ENCODE measurements around the gene NRL. TPM values are rescaled to one million over a fixed set of nuclear protein-coding genes. Genes with fewer than 3 reads are reported as not detected.

NRL gene
- total and polyA plus RNA-seq, 9 of the 15 experiments (the other 6 are each of a cell fraction or from before 2014, with no cell fraction given) = 0.07 to 2.7 (median 1.4) TPM; not detected in 1

DNA sequence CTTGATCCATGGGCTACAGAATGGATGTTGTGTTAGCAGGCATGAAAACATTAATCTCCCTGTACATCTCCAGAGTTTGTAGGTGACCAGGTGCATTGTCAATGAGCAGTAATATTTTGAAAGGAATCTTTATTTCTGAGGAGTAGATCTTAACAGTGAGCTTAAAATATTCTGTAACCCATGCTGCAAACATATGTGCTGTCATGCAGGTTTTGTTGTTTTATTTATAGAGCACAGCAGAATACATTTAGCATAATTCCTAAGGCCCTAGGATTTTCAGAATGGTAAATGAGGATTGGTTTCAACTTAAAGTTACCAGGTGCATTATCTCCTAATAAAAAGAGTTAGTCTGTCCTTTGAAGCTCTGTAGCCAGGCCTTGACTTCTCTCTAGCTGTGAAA is 12.2 kb upstream of the NRL start:
- no TSS peak for BruUV-seq (replicated peaks)
- TF ChIP-seq KAT7 (CRISPR knock-in tag; IDR thresholded peaks at IDR 0.05; ENCODE audit: borderline replicate concordance) = no peak
- TF ChIP-seq CXXC5 (CRISPR knock-in tag; IDR thresholded peaks at IDR 0.05) = no peak
- no peak for TF ChIP-seq ETV5 (CRISPR knock-in tag; IDR thresholded peaks at IDR 0.05; ENCODE audit: low read depth)
- TF ChIP-seq, protein P1, sequence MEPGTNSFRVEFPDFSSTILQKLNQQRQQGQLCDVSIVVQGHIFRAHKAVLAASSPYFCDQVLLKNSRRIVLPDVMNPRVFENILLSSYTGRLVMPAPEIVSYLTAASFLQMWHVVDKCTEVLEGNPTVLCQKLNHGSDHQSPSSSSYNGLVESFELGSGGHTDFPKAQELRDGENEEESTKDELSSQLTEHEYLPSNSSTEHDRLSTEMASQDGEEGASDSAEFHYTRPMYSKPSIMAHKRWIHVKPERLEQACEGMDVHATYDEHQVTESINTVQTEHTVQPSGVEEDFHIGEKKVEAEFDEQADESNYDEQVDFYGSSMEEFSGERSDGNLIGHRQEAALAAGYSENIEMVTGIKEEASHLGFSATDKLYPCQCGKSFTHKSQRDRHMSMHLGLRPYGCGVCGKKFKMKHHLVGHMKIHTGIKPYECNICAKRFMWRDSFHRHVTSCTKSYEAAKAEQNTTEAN (CRISPR knock-in tag; IDR thresholded peaks at IDR 0.05) = no peak
- TF ChIP-seq BDP1 (IDR thresholded peaks at IDR 0.05; ENCODE audit: insufficient read depth, insufficient read length) = no peak
- TF ChIP-seq, protein P2, sequence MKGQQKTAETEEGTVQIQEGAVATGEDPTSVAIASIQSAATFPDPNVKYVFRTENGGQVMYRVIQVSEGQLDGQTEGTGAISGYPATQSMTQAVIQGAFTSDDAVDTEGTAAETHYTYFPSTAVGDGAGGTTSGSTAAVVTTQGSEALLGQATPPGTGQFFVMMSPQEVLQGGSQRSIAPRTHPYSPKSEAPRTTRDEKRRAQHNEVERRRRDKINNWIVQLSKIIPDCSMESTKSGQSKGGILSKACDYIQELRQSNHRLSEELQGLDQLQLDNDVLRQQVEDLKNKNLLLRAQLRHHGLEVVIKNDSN (CRISPR knock-in tag; IDR thresholded peaks at IDR 0.05) = no peak
- TF ChIP-seq, protein P3, sequence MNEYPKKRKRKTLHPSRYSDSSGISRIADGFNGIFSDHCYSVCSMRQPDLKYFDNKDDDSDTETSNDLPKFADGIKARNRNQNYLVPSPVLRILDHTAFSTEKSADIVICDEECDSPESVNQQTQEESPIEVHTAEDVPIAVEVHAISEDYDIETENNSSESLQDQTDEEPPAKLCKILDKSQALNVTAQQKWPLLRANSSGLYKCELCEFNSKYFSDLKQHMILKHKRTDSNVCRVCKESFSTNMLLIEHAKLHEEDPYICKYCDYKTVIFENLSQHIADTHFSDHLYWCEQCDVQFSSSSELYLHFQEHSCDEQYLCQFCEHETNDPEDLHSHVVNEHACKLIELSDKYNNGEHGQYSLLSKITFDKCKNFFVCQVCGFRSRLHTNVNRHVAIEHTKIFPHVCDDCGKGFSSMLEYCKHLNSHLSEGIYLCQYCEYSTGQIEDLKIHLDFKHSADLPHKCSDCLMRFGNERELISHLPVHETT (CRISPR knock-in tag; conservative IDR thresholded peaks at IDR 0.05 in 1 of 2, IDR thresholded peaks at IDR 0.05 in 1 of 2) = no peak
- TF ChIP-seq EP400 (IDR thresholded peaks at IDR 0.05) = no peak
- ATAC-seq (no peak), DNase-seq (ENCODE audit: extremely low read depth in 1 of 4, low spot score in 3 of 4) (no peak), FAIRE-seq (no peak)
- peaks cover 12% of the 10 kb centered on the region; the same call in 2 of the 3 replicates for H3K36me3 ChIP-seq (ENCODE audit: control insufficient read depth, insufficient read depth, low read length)
- POLR2A ChIA-PET = interaction anchor here (0.6 to 4.2 kb wide), 2 partner anchors 11 to 14 kb away, joined by 3 to 38 read pairs; partner anchors contain the start of genes DCAF11, EMC9 and NRL
- H3K4me3 ChIP-seq = no peak overlapping the region
- H3K9me3 ChIP-seq (replicated peaks; ENCODE audit: control insufficient read depth, insufficient read depth, low read depth, low read length) = no peaks in the 10 kb centered on the region
- intact Hi-C loops (cut with micrococcal nuclease) = no loop called here
- H3K4me2 ChIP-seq (ENCODE audit: insufficient read depth, low read length) = no peak overlapping the region
- in situ Hi-C loops (cut with MboI) = no loop called here
- no peaks in the 10 kb centered on the region for H3K27me3 ChIP-seq (ENCODE audit: control insufficient read depth in 2 of 2, insufficient read depth in 2 of 2, low read length in 2 of 2)
- H3K9ac ChIP-seq (ENCODE audit: insufficient read depth in 1 of 2, low read depth in 2 of 2, low read length in 2 of 2) = no peak overlapping the region
- H3K4me1 ChIP-seq (replicated peaks in 1 of 2; ENCODE audit: control insufficient read depth in 2 of 2, insufficient read depth in 2 of 2, low read length in 2 of 2) = peaks cover 6 to 17% of the 10 kb centered on the region in 2 experiments; a peak in 4 of 5 replicates
- H3K9me1 ChIP-seq (ENCODE audit: control insufficient read depth, insufficient read depth, low read length) = no peaks in the 10 kb centered on the region
- no peak overlapping the region for H2AFZ ChIP-seq (ENCODE audit: low read depth, low read length)
- H4K20me1 ChIP-seq (replicated peaks; ENCODE audit: control insufficient read depth, insufficient read depth, low read length) = no peaks in the 10 kb centered on the region
- no peak overlapping the region for H3K27ac ChIP-seq (ENCODE audit: extremely low read depth, low read depth, low read length)
- H3K79me2 ChIP-seq (ENCODE audit: control insufficient read depth, insufficient read depth, low read length) = no peaks in the 10 kb centered on the region
- CTCF ChIA-PET (ENCODE audit: low intra/inter-chr PET ratio) = no interaction called here
